Pancreas (tissue), 10 donors: Measurements from ENCODE around the gene DSE. TPM values are rescaled to one million over a fixed set of nuclear protein-coding genes. Genes with fewer than 3 reads are reported as not detected.

Experiments used
- ATAC-seq, 4 donors: fragments of 200-7000 bp; cut with Tn5 transposase; one replicate each; pipeline versions ENCODE4 v1.8.0 to v1.9.1; 2020; ENCODE audit warnings: mild to moderate bottlenecking in 4 of 4, moderate library complexity in 4 of 4
- DNase-seq, 6 donors: peaks; one replicate each; pipeline ENCODE4 v3.0.0-alpha.2; 2020
- FAIRE-seq: peaks from 2 replicates; lab custom pipeline; 2012; peaks lifted over from hg19 to GRCh38; lab: Jason Lieb, UNC
- H3K27ac ChIP-seq, 4 donors: fragments of 200-600 bp; sonication (generic); 1 replicate in 3 of 4; 2 replicates in 1 of 4; pipeline versions ENCODE4 v1.5.0 to v1.8.0; 2020
- H3K27me3 ChIP-seq, 4 donors: fragments of 200-600 bp; one replicate each; pipeline ENCODE4 v1.8.0; 2021
- H3K36me3 ChIP-seq, 3 donors: fragments of 200-600 bp; sonication (generic) in 1 of 3; one replicate each; pipeline versions ENCODE4 v1.5.0 to v1.8.0; 2020 to 2021
- H3K4me1 ChIP-seq, 3 donors: fragments of 200-600 bp; one replicate each; pipeline ENCODE4 v1.8.0; 2021
- H3K4me3 ChIP-seq, 4 donors: fragments of 200-600 bp; sonication (generic) in 2 of 4; one replicate each; pipeline versions ENCODE4 v1.5.0 to v1.8.0; 2020 to 2021
- H3K9me3 ChIP-seq, 4 donors: fragments of 200-600 bp; one replicate each; pipeline ENCODE4 v1.8.0; 2021
- CTCF ChIP-seq, 4 donors: fragments of 200-600 bp; sonication (generic) in 3 of 4; IDR thresholded peaks; one replicate each; pipeline versions ENCODE4 v1.5.0 to v1.8.0; 2021; ENCODE audit warnings: antibody characterized with exemption in 4 of 4
- WGBS, 2 donors: extraction: QIAGEN DNeasy Blood & Tissue Kit; methylation state at CpG; one replicate each; pipeline ENCODE4 v1.1.7; 2013; 5-methylcytosine and 5-hydroxymethylcytosine counted together
- intact Hi-C, 3 donors: fragments of 100-400 bp; cut with DNase I; formaldehyde crosslinking; loops; one replicate each; pipeline versions ENCODE4 v1.11.1 to v1.14.2; 2022
- polyA plus RNA-seq, 2 donors: library from polyadenylated mRNA; stranded (reverse); fragments of 200-250 nt; gene quantifications; one replicate each; pipeline ENCODE4 v1.2.3, GENCODE V29; 2013
- total RNA-seq, 6 donors: library from RNA; stranded (reverse); fragmentation: NEBNext Ultra II Directional in 4 of 6; extraction: Animal tissue kit (Norgen Biotek cat#: 25700) in 4 of 6; gene quantifications; one replicate each; pipeline versions ENCODE4 v1.2.1 to v1.2.4, GENCODE V29; 2021 to 2023
- donor health status: healthy with polysubstance abuse.
- donor health status: DM: no; HTN: no; CAD: no; lungs with moderate emphysema.
- donor health status: DM: no; HTN: no; CAD: no.
- donor health status: control.
- donor health status: control.
- donor health status: Bipolar disorder and iron deficiency.
- donor health status: DM: yes; HTN: yes; CAD: no.
- donor health status: DM: no; HTN: no; CAD: no.
- donor health status: DM: no; HTN: no; CAD: no.
- donor health status: DM: yes; HTN: yes; CAD: no.

DSE gene
- total and polyA plus RNA-seq, 8 donors, result 1.7 to 19.2 (median 2.8) TPM

- intact Hi-C loops, result no loop called here
- no peak for ATAC-seq
- no peak for FAIRE-seq
Observed at GRCh38 chr6:116384727-116385458, 14.1 kb downstream of the DSE start.

GRCh38 chr6:116385459-116385802 lies 14.7 kb downstream of the DSE start:
- H3K27me3 ChIP-seq, result no peaks in the 10 kb centered on the region
- H3K4me3 ChIP-seq, result no peak overlapping the region
- no peak for DNase-seq
- intact Hi-C loops, result no loop called here
- no peak overlapping the region for H3K27ac ChIP-seq
- no peak for TF ChIP-seq CTCF (IDR thresholded peaks at IDR 0.05)
- no peaks in the 10 kb centered on the region for H3K9me3 ChIP-seq
- no peak for FAIRE-seq
- 69 to 76% methylated on average over 1 of the region's 1 CpG for WGBS, 2 donors
- no peaks in the 10 kb centered on the region for H3K36me3 ChIP-seq
- peak in 2 of 4 donors; percentile 46 to 66 for ATAC-seq
- peaks cover 0 to 7% (median 0%) of the 10 kb centered on the region in 3 donors for H3K4me1 ChIP-seq

More at GRCh38 chr6:116384727-116385458, 14.1 kb downstream of the DSE start:
- Histone ChIP-seq H3K27ac (no peak overlapping the region), H3K9me3 (no peaks in the 10 kb centered on the region), H3K27me3 (no peaks in the 10 kb centered on the region), H3K4me1 (peaks cover 0 to 7% (median 0%) of the 10 kb centered on the region in 3 donors), H3K36me3 (no peaks in the 10 kb centered on the region), H3K4me3 (no peak overlapping the region)
- no peak for TF ChIP-seq CTCF (IDR thresholded peaks at IDR 0.05)
- no peak for DNase-seq
- 80 to 86% methylated on average over 3 of the region's 3 CpGs for WGBS, 2 donors

GRCh38 chr6:116385921-116386320 lies 15.2 kb downstream of the DSE start:
- peaks cover 0 to 7% (median 0%) of the 10 kb centered on the region in 3 donors for H3K4me1 ChIP-seq
- H3K27ac ChIP-seq, result peak overlapping the region in 1 of 4 donors; percentile 3
- no peak for TF ChIP-seq CTCF (IDR thresholded peaks at IDR 0.05)
- no peak overlapping the region for H3K4me3 ChIP-seq
- H3K9me3 ChIP-seq, result no peaks in the 10 kb centered on the region
- FAIRE-seq, result no peak
- no peak for DNase-seq
- intact Hi-C loops, result no loop called here
- no peak for ATAC-seq
- H3K36me3 ChIP-seq, result no peaks in the 10 kb centered on the region
- H3K27me3 ChIP-seq, result no peaks in the 10 kb centered on the region

- DNase-seq (no peak), FAIRE-seq (no peak), ATAC-seq (peak in 3 of 4 donors; percentile 22 to 58 (median 41))
- no peak for TF ChIP-seq CTCF (IDR thresholded peaks at IDR 0.05)
- H3K27ac ChIP-seq, result no peak overlapping the region
- H3K4me1 ChIP-seq, result peaks cover 0 to 7% (median 0%) of the 10 kb centered on the region in 3 donors
- H3K9me3 ChIP-seq, result no peaks in the 10 kb centered on the region
- intact Hi-C loops, result no loop called here
- H3K4me3 ChIP-seq, result no peak overlapping the region
- H3K27me3 ChIP-seq, result no peaks in the 10 kb centered on the region
- H3K36me3 ChIP-seq, result no peaks in the 10 kb centered on the region
- WGBS, 2 donors, result 56 to 58% methylated on average over 4 of the region's 4 CpGs
Observed at GRCh38 chr6:116386581-116387299, 16.0 kb downstream of the DSE start.

GRCh38 chr6:116387374-116387773 lies 16.6 kb downstream of the DSE start:
- H3K4me1 ChIP-seq, result peaks cover 0 to 7% (median 0%) of the 10 kb centered on the region in 3 donors
- H3K27ac ChIP-seq, result no peak overlapping the region
- 68 to 78% methylated on average over 3 of the region's 3 CpGs for WGBS, 2 donors
- peak in 2 of 4 donors; percentile 62 to 70 for ATAC-seq
- no peak overlapping the region for H3K4me3 ChIP-seq
- FAIRE-seq, result no peak
- no peak for TF ChIP-seq CTCF (IDR thresholded peaks at IDR 0.05)
- no peaks in the 10 kb centered on the region for H3K9me3 ChIP-seq
- H3K36me3 ChIP-seq, result no peaks in the 10 kb centered on the region
- no peaks in the 10 kb centered on the region for H3K27me3 ChIP-seq
- intact Hi-C loops, result no loop called here
- no peak for DNase-seq
